ENCODE results near the gene SMDT1.

Gene SMDT1, protein sequence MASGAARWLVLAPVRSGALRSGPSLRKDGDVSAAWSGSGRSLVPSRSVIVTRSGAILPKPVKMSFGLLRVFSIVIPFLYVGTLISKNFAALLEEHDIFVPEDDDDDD

GRCh38 chr22:42079319-42080251 lies at the start of gene SMDT1:
SMDT1 (plus strand) TSS chr22:42079700; CDS start chr22:42079769, 69 bp downstream.
- H3K4me3 ChIP-seq: peak within 1 kb of the TSS; percentile 45 to 71 (median 57)
- H3K27ac ChIP-seq: peak within 1 kb of the TSS; percentile 85 to 99 (median 96)

GRCh38 chr22:42033263-42034181 lies 46.0 kb upstream of the SMDT1 start:
- no peak overlapping the region for H3K4me3 ChIP-seq
- no peak overlapping the region for H3K27ac ChIP-seq

DNA sequence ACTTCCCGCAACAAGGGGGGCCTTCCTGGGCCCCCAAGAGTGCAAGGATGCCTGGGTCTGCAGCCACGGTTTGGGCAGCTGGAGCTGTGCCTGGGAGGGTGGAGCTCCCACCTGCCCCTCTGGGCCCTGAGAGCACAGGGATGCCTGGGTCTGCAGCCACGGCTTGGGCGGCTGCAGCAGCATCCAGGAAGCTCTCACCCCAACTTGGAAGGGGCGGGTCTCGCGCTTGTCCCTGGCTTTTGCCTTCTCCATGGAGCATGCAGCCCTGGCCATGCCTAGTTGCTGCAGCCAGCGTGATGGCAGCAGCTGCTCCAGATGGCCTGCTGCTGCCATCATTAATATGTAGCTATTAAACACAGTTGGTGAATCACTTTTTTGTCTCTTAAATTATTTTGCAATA lies 44.2 kb upstream of the SMDT1 start:
- no peak overlapping the region for H3K4me3 ChIP-seq
- no peak overlapping the region for H3K27ac ChIP-seq

- no peak overlapping the region for H3K27ac ChIP-seq
- no peak overlapping the region for H3K4me3 ChIP-seq
Observed at GRCh38 chr22:42039271-42039670, 40.2 kb upstream of the SMDT1 start.

- Histone ChIP-seq H3K27ac (no peak overlapping the region), H3K4me3 (no peak overlapping the region)
Observed at GRCh38 chr22:42041784-42042183, 37.7 kb upstream of the SMDT1 start.

GRCh38 chr22:42050641-42051180 lies 28.8 kb upstream of the SMDT1 start:
- Histone ChIP-seq H3K27ac (no peak overlapping the region), H3K4me3 (no peak overlapping the region)

DNA sequence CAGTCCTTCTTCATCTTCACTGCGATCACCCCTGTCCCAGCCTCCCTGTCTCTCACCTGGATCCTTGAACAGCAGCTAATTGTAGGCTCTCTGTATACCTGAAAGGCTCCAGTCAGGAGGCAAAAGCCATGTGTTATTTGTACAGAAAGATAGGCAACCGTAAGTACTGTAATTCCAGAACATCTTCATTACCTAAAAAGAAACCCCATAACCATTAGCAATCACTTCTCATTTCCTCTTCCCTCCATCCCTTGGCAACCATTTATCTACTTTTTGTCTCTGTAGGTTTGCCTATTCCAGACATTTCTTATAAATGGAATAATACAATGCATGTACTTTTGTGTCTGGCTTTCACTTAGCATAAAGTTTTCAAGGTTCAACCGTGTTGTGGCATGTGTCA lies 26.7 kb upstream of the SMDT1 start:
- Histone ChIP-seq H3K27ac (no peak overlapping the region), H3K4me3 (no peak overlapping the region)

DNA sequence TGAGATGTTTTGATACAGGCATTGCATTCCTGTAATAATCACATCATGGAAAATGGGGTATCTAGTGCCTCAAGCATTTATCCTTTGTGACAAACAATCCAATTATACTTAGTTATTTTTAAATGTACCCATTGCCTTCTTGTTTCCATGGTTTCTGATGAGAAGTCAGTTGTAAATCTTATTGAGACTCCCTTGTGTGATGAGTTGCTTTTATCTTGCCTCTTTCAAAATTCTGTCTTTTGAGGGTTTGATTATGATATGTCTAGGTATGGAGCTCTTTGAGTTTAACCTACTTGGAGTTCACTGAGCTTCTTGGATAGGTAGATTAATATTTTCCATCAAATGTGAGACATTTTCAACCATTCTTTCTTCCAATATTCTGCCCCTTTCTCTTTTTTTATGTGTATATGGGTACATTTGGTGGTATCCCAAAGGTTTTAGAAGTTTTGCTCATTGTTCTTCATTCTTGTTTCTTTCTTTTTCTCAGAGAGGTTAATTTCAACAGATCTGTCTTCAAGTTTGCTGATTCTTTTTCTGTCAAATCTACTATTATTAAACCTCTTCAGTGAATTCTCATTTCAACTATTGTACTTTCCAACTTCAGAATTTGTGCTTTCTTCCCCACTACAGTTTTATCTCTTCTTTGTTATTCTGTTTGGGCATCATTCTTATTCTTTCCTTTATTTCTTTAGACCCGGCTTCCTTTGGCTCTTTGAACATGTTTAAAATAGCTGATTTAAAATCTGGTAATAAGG lies 22.6 kb upstream of the SMDT1 start:
- no peak overlapping the region for H3K27ac ChIP-seq
- H3K4me3 ChIP-seq: no peak overlapping the region

DNA sequence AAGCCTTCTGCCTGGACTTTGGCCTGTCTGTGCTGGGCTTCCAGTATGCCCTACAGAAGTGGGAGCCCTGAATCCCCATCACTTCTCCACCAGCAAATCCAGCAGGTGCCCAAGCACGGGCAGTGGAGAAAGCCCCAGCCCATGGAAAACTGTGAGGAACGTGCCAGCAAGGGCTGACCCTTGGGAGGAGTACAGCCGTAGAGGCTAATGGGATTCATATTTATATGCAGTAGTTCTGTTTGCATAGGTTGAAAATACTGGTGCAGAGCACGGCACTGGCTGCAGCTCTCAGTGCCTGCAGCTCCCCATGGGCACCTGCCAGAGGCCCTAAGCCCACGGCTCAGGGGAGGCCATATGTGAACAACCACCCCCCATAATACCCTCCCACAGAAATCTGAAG lies 19.0 kb upstream of the SMDT1 start:
- H3K27ac ChIP-seq: no peak overlapping the region
- no peak overlapping the region for H3K4me3 ChIP-seq

GRCh38 chr22:42061041-42061440 lies 18.5 kb upstream of the SMDT1 start:
- no peak overlapping the region for H3K27ac ChIP-seq
- H3K4me3 ChIP-seq: no peak overlapping the region

GRCh38 chr22:42062506-42063170 lies 16.9 kb upstream of the SMDT1 start:
- no peak overlapping the region for H3K27ac ChIP-seq
- H3K4me3 ChIP-seq: no peak overlapping the region

- H3K27ac ChIP-seq: no peak overlapping the region
- H3K4me3 ChIP-seq: no peak overlapping the region
Observed at GRCh38 chr22:42064629-42065028, 14.9 kb upstream of the SMDT1 start.

DNA sequence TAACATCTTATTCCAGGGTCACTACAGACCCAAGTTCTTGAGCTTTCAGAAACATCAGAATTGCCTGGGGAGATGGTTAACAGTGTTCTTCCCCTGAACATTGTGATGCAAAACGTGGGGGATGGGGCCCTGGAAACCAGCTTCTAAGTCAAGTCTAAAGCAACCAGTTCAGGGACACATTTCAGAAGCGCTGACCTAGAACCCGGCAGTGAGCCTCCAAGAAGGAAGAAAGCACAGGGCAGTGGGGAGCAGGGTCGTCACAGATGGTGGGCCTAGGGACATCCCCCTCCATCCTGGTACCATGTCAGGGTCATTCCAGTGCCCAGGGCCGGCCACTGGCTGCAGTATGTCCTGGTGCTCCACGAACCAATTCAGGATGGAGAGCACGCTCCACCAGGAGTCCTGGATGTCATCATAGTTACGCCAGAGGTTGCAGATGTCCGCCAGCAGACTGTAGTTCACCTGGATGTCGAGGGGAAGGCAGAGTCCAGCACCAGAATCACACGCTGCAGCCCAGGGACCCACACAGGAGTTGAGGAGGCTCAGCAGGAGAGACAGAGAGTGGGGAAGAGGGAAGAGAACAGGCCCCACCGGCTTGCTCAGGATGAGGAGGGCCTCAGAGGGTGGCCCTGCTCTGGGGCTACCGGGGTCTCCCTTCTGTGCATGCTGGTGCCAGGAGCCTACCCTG lies 13.9 kb upstream of the SMDT1 start:
- no peak overlapping the region for H3K4me3 ChIP-seq
- H3K27ac ChIP-seq: no peak overlapping the region

DNA sequence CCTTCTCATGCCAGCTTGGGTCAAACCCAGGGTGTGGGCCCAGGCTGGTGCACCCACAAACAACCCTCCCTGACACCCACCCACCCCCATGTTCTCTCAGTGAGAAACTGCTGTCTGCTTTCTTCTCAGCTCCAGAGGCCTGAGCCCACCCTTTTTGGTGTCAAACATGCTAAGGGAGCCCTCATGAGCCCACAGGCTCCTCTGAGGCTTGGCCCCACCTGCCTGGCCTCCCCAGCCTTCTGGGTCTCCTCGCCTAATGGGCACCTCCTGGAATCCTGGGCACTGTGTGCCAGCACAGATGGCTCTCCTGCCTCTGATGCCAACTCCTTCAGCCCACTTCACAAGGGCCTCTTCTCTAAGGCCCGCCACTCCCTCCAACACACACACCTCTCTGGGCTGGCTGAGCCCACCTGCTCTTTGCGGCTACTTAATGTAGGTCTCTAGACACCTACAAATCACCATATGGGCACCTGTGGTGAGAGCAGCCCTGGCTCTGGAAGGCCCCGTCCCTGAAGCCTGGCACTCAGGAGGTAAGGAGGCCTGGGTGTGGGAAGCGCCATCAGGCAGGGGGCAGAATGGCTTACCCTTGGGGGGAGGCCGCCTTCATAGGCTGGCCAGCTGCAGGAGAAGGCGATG lies 13.3 kb upstream of the SMDT1 start:
- no peak overlapping the region for H3K27ac ChIP-seq
- H3K4me3 ChIP-seq: no peak overlapping the region

- Histone ChIP-seq H3K27ac (no peak overlapping the region), H3K4me3 (no peak overlapping the region)
Observed at GRCh38 chr22:42066937-42067336, 12.6 kb upstream of the SMDT1 start.

GRCh38 chr22:42067671-42068251 lies 11.7 kb upstream of the SMDT1 start:
- H3K4me3 ChIP-seq: no peak overlapping the region
- H3K27ac ChIP-seq: no peak overlapping the region

GRCh38 chr22:42068291-42068690 lies 11.2 kb upstream of the SMDT1 start:
- no peak overlapping the region for H3K4me3 ChIP-seq
- no peak overlapping the region for H3K27ac ChIP-seq

All from skin epidermis (tissue), 12 donors.